Astrocyte of the spinal cord (primary cell): ENCODE results near the gene E2F3.

Source experiments
- DNase-seq: peaks from one replicate; pipeline ENCODE4 v3.0.0; 2011; ENCODE audit warnings: low read depth, low spot score
- H3K4me3 ChIP-seq: 2 replicates; pipeline ENCODE4 v1.5.1; 2011; ENCODE audit warnings: low read depth, mild to moderate bottlenecking, low read length, moderate library complexity
- CTCF ChIP-seq: IDR thresholded peaks from 2 replicates; pipeline ENCODE4 v1.5.1; 2012; ENCODE audit warnings: low read depth, mild to moderate bottlenecking, low read length, inconsistent platforms
- in situ Hi-C: cut with HindIII; loops from 2 replicates; pipeline ENCODE4 v1.10.0; 2017; ENCODE audit warnings: low sequenced_read_pairs

The E2F3 gene

GRCh38 chr6:20408851-20409250 lies 7.2 kb downstream of the E2F3 start:
- in situ Hi-C loops, result no loop called here
- no peak for TF ChIP-seq CTCF
- no peak for DNase-seq
- H3K4me3 ChIP-seq, result no peak overlapping the region

GRCh38 chr6:20409427-20409971 lies 7.8 kb downstream of the E2F3 start:
- TF ChIP-seq CTCF, result no peak
- in situ Hi-C loops, result no loop called here
- no peak overlapping the region for H3K4me3 ChIP-seq
- no peak for DNase-seq

- in situ Hi-C loops, result no loop called here
- no peak for TF ChIP-seq CTCF
- no peak for DNase-seq
- H3K4me3 ChIP-seq, result no peak overlapping the region
Measured at GRCh38 chr6:20411544-20411943, 9.9 kb downstream of the E2F3 start.

- TF ChIP-seq CTCF, result no peak
- no peak overlapping the region for H3K4me3 ChIP-seq
- in situ Hi-C loops, result no loop called here
- DNase-seq, result no peak
Measured at GRCh38 chr6:20411953-20412681, 10.4 kb downstream of the E2F3 start.

GRCh38 chr6:20412682-20413073 lies 11.0 kb downstream of the E2F3 start:
- no peak for DNase-seq
- in situ Hi-C loops, result no loop called here
- H3K4me3 ChIP-seq, result no peak overlapping the region
- no peak for TF ChIP-seq CTCF

GRCh38 chr6:20413826-20414225 lies 12.1 kb downstream of the E2F3 start:
- TF ChIP-seq CTCF, result no peak

More at GRCh38 chr6:20413826-20414225, 12.1 kb downstream of the E2F3 start:
- in situ Hi-C loops, result no loop called here
- DNase-seq, result no peak
- no peak overlapping the region for H3K4me3 ChIP-seq
